ENCODE results near the gene CENPB. TPM values are rescaled to one million over a fixed set of nuclear protein-coding genes. Genes with fewer than 3 reads are reported as not detected.

CENPB gene
- total RNA-seq, 2 experiments from 2014 or later: 54.6 to 59.0 TPM

DNA sequence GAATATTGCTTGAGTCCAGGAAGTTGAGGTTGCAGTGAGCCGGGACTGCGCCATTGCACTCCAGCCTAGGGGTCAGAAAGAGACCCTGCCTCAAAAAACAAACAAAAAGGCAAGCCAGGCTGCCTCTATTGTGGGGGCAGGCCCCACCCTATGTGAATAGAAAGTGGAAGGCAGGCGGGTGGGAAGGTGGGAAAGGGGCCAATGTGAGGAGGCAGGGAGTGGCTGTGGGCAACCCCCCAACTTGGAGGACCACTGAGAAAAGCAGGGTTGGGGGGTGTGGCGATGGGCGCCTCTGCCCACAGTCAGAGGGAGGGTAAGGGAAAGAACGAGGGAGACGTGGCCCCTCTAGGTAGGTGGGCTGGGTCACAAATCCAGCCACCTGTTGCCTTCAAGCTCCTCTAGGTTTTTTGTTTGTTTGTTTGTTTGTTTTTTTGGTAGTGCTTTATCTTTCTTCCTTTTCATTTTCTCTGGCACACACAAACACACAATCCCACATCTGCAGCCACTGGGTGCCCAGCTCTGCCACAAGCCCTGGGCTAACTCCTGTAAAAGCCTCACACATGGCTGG, 28.5 kb upstream of the CENPB start:
- no peaks in the 10 kb centered on the region for H3K36me3 Mint-ChIP-seq
- no peak overlapping the region for H3K27ac Mint-ChIP-seq
- H3K27me3 Mint-ChIP-seq: no peaks in the 10 kb centered on the region
- DNase-seq: no peak
- H3K4me3 Mint-ChIP-seq: no peak overlapping the region
- H3K9me3 Mint-ChIP-seq: no peaks in the 10 kb centered on the region
- H3K4me1 Mint-ChIP-seq: peaks cover 65% of the 10 kb centered on the region

DNA sequence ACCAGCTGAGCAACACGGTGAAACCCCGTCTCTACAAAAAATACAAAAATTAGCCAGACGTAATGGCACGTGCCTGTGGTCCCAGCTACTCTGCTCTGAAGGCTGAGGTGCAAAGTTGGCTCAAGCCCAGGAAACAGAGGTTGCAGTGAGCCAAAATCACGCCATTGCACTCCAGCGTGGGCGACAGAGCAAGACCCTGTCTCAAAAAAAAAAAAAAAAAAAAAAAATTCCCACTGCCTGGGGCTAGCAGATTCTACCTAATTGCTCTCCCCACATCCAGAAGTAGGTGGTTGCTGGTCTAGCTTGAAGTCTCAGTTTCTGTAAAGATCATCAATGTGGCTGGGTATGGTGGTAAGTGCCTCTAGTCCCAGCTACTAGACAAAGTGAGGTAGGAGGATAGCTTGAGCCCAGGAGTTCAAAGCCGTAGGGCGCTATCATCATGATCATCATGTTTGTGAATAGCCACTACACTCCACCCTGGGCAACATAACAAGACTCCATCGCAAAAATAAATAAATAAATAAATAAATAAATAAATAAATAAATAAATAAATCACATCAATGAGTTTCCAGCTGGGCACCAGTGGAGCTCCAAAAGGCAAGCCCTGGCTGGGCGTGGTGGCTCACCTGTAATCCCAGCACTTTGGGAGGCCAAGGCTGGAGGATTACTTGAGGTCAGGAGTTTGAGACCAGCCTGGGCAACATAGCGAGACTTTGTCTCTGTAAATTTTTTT, 27.5 kb upstream of the CENPB start:
- Mint-ChIP-seq H3K27me3 (no peaks in the 10 kb centered on the region), H3K9me3 (no peaks in the 10 kb centered on the region), H3K4me1 (peaks cover 56% of the 10 kb centered on the region), H3K27ac (peak overlapping the region; percentile 51), H3K36me3 (no peaks in the 10 kb centered on the region), H3K4me3 (no peak overlapping the region)
- DNase-seq: peak; percentile 56

DNA sequence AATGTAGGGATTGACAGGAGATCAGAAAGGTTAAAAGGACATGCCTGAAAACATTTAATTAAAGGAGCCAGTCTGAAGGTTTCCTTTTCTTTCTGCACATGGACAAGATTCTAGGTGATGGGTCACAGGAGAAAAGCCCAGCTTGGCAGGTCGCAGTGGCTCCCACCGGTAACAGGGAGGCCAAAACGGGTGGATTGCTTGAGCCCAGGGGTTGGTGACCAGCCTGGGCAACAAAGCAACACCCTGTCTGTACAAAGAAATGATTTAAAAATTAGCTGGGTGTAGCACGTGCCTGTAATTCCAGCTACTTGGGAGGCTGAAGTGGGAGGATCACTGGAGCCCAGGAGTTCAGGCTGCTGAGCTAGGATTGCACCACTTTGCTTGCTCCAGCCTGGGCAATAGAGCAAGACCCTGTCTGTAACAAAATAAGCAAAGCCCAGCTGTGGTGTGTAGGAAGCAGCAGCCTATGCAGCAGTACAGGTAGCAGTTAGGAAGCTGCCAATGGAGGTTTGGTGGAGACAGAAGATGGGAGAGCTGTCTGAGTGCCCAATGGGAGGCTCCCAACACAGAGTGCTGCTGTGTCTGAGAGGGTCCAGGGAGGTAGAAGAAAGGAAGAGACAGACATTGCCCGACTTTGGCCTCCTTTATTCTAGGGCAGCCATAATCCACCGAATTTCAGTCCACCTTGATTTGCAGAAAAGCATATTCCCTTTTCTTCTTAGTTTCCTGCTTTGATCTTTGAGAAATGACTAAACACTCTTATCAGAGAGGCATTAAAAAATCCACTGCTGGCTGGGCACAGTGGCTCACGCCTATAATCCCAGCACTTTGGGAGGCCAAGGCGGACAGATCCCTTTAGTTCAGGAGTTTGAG, 26.7 kb upstream of the CENPB start:
- DNase-seq: no peak
- Mint-ChIP-seq H3K27me3 (no peaks in the 10 kb centered on the region), H3K4me3 (no peak overlapping the region), H3K36me3 (no peaks in the 10 kb centered on the region), H3K4me1 (peaks cover 51% of the 10 kb centered on the region), H3K9me3 (no peaks in the 10 kb centered on the region), H3K27ac (peak overlapping the region; percentile 51)

DNA sequence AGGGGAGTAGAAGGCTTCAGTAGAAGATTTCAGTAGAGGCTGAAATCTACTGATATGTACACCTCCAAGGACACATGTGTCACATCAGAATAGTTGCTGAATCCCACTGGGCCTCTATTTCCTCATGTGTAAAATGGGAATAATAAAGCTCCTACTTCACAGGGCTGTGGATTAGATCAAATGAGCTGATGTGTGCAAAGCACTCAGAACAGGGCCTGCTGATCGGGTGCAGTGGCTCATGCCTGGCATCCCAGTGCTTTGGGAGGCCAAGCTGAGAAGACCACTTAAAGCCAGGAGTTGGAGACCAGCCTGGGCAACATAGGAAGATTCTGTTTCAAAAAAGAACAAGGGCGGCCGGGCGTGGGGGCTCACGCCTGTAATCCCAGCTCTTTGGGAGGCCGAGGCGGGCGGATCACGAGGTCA, 25.7 kb upstream of the CENPB start:
- Mint-ChIP-seq H3K27me3 (no peaks in the 10 kb centered on the region), H3K9me3 (no peaks in the 10 kb centered on the region), H3K4me1 (peaks cover 53% of the 10 kb centered on the region), H3K36me3 (no peaks in the 10 kb centered on the region), H3K4me3 (peak overlapping the region; percentile 76), H3K27ac (peak overlapping the region; percentile 96)
- no peak for DNase-seq

DNA sequence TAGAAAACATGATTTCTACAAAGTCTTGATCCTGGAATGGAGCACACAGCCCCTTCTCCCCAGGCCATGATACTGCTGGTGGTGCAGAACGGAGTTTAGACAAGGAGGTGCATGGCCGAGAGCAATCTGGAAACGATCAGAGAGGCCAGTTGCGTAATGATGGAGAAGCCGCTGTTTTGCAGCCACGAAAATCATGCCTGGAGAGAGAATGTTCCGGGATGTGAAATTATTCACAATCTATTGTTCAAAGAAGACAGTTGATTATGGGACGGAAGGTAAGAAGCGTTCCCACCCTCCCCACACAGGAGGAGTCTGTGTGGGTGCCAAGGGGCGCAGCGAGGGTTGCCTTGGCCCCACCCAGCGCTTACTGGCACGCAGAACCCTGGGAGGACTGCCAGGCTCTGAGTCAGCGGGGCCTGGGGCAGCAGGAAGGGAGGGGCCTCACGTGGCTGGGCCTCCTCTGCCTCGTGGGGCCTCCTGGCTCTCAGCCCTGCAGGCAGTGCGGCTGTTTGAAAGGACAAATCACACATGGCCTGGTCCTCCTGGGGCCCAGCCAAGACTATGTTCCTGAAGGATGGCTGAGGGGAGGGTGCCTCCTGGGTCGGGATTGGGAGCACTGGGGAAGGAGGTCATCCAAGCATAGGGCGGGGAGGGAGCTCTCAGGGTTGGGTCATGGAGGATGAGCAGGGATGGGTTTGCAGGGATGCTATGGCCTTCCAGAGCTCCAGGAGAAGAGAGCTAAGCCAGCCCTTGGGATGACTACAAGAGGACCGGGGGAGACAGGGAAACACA, 25.1 kb upstream of the CENPB start:
- no peaks in the 10 kb centered on the region for H3K27me3 Mint-ChIP-seq
- H3K9me3 Mint-ChIP-seq: no peaks in the 10 kb centered on the region
- peaks cover 57% of the 10 kb centered on the region for H3K4me1 Mint-ChIP-seq
- H3K4me3 Mint-ChIP-seq: peak overlapping the region; percentile 76
- DNase-seq: peak; percentile 91
- H3K27ac Mint-ChIP-seq: peak overlapping the region; percentile 96
- peaks cover under 1% of the 10 kb centered on the region for H3K36me3 Mint-ChIP-seq

DNA sequence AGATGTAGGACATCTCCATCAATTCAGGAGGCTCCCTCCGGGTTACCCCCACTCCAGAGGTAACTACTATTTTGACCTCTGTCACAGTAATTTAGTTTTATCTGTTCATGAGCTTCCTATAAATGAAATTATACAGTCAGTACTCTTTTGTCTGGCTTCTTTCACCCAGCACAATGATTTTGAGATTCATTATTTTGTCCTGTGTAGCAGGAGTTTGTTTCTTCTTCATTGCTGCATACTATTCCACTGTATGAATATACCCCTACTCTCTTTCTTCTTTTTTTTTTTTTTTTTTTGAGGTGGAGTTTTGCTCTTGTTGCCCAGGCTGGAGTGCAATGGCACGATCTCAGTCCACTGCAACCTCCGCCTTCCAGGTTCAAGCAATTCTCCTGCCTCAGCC, 22.0 kb upstream of the CENPB start:
- Mint-ChIP-seq H3K27me3 (no peaks in the 10 kb centered on the region), H3K4me3 (no peak overlapping the region), H3K4me1 (peaks cover 50% of the 10 kb centered on the region), H3K36me3 (peaks cover 24% of the 10 kb centered on the region), H3K27ac (no peak overlapping the region), H3K9me3 (no peaks in the 10 kb centered on the region)
- no peak for DNase-seq

DNA sequence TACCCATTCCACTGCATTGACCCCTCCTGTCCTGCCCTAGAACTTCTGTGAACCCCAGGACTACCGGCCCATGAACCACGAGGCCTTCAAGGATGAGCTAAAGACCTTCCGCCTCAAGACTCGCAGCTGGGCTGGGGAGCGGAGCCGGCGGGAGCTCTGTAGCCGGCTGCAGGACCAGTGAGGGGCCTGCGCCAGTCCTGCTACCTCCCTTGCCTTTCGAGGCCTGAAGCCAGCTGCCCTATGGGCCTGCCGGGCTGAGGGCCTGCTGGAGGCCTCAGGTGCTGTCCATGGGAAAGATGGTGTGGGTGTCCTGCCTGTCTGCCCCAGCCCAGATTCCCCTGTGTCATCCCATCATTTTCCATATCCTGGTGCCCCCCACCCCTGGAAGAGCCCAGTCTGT, 18.2 kb upstream of the CENPB start:
- H3K27me3 Mint-ChIP-seq: no peaks in the 10 kb centered on the region
- no peaks in the 10 kb centered on the region for H3K9me3 Mint-ChIP-seq
- DNase-seq: no peak
- H3K27ac Mint-ChIP-seq: peak overlapping the region; percentile 56
- peaks cover 39% of the 10 kb centered on the region for H3K4me1 Mint-ChIP-seq
- peaks cover 42% of the 10 kb centered on the region for H3K36me3 Mint-ChIP-seq
- no peak overlapping the region for H3K4me3 Mint-ChIP-seq

DNA sequence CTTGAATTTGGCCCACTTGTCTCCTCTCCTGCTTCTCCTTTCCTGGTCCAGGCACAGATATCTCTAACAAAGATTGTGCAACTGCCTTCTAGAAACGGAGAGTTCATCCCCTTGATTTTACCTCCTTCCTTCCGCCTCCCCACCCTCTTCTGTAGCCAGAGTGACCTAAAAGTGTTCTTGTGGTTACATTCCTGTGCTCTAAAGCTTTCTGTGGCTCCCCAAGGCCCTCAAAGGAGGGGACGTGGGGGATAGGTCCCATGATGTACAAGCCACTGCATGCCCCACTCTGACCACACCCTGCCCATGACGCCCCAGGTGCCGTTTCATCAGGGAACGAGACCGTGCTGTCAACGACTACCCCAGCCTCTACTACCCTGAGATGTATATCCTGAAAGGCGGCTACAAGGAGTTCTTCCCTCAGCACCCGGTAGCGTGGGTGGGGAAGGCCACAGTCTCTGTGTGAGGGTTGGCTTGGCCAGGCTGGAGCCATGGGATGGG, 17.8 kb upstream of the CENPB start:
- Mint-ChIP-seq H3K9me3 (no peaks in the 10 kb centered on the region), H3K4me3 (no peak overlapping the region), H3K4me1 (peaks cover 44% of the 10 kb centered on the region), H3K27me3 (no peaks in the 10 kb centered on the region), H3K27ac (no peak overlapping the region), H3K36me3 (peaks cover 45% of the 10 kb centered on the region)
- no peak for DNase-seq

DNA sequence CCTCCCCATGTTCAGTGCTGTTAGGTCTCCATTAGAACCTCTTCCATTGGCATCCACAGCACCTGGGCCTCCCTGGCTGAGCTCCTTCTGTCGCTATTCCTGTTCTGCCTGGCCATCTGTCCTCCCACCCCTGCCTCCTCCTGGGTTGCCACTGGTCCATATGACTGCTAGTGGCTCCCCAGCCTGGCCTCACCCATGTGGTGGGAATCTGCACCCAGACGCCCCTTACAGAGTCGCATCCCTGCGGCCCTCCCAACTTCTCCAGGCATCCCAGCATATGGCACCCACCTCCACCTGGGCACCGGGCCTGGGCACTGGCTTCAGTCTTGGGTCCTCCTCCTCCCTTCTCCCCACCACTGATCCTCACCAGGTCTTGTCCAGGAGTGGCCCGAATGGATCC, 17.3 kb upstream of the CENPB start:
- H3K36me3 Mint-ChIP-seq: peaks cover 47% of the 10 kb centered on the region
- no peak overlapping the region for H3K4me3 Mint-ChIP-seq
- H3K4me1 Mint-ChIP-seq: peaks cover 48% of the 10 kb centered on the region
- H3K27me3 Mint-ChIP-seq: no peaks in the 10 kb centered on the region
- H3K9me3 Mint-ChIP-seq: no peaks in the 10 kb centered on the region
- H3K27ac Mint-ChIP-seq: peak overlapping the region; percentile 9
- no peak for DNase-seq

DNA sequence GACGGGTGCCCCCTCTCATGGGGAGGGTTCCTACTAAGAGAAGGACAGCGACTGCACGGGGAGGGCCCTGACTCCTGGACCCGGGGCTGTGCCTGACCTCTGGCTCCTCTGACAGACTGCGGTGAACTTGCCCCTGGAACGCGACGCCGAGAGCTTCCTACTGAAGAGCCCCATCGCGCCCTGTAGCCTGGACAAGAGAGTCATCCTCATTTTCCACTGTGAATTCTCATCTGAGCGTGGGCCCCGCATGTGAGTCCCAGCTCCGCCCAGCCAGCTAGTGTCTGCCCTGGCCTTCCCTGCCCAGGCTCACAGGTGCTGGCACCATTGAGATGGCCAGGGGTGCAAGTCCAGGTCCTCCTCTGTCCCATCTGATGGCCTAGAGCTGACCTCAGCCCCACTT, 16.7 kb upstream of the CENPB start:
- Mint-ChIP-seq H3K4me3 (no peak overlapping the region), H3K27ac (no peak overlapping the region), H3K27me3 (no peaks in the 10 kb centered on the region), H3K4me1 (peaks cover 53% of the 10 kb centered on the region), H3K9me3 (no peaks in the 10 kb centered on the region), H3K36me3 (peaks cover 51% of the 10 kb centered on the region)
- no peak for DNase-seq

DNA sequence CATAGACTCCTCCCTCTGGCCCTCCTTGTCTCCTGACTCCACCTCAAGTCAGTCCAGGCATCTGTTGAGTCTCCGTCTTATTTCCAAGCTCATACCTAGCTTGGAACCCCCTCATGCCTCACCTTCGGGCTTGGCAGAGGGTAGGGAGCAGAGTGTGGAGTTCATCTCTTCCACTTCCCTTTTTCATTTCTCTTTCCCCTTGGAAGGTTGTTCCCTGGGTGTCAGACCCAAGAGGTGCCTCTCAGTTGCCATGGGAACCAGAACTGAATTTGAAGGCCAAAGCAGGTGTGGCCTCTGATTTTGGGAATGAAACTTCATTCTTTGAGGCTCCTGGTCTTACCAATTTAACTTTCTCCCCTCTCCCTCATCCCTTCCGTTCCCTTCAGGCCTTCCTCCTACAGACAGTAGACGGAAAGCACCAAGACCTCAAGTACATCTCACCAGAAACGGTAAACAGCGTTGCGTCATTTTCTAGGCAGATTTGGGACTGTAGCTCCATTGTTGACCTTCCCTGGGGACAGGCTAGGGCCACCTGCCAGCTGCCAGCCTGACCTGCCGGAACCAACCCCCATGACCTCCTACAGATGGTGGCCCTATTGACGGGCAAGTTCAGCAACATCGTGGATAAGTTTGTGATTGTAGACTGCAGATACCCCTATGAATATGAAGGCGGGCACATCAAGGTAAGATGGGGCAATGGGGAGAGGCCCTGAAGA, 16.1 kb upstream of the CENPB start:
- Mint-ChIP-seq H3K9me3 (no peaks in the 10 kb centered on the region), H3K27ac (peak overlapping the region; percentile 55), H3K4me1 (peaks cover 59% of the 10 kb centered on the region), H3K27me3 (no peaks in the 10 kb centered on the region), H3K4me3 (no peak overlapping the region), H3K36me3 (peaks cover 56% of the 10 kb centered on the region)
- DNase-seq: no peak

DNA sequence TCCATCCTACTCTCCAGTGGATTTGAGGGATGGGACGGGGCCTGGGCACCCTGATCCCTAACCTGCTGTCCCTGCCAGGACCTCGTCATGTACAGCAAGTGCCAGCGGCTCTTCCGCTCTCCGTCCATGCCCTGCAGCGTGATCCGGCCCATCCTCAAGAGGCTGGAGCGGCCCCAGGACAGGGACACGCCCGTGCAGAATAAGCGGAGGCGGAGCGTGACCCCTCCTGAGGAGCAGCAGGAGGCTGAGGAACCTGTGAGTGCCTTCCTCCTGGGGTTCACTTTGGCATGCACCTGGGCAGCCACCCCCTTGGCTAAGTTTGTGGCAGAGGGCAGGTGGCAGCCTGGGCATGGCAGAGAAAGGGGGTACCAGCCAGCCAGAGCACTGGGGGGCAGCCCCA, 15.3 kb upstream of the CENPB start:
- Mint-ChIP-seq H3K4me1 (peaks cover 57% of the 10 kb centered on the region), H3K9me3 (no peaks in the 10 kb centered on the region), H3K27ac (peak overlapping the region; percentile 35), H3K27me3 (no peaks in the 10 kb centered on the region), H3K4me3 (no peak overlapping the region), H3K36me3 (peaks cover 60% of the 10 kb centered on the region)
- DNase-seq: no peak

DNA sequence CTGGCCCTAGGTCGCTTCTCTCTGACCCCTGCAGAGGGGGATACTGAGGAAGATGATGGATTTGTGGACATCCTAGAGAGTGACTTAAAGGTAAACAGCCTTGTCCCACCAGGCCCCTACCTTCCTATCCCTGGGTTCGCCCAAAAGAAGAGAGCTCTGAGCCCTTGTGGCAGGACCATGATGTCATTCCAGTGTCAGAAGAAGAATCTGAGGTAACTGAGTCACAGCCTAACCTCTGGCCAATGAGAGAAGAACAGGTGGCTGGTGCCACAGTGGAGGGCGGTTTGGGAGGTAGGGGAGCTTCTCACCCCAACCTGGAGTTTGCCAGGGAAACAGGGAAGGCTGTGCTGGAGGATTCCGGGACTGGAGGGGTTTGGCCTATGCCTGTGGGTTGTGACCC, 14.8 kb upstream of the CENPB start:
- no peaks in the 10 kb centered on the region for H3K9me3 Mint-ChIP-seq

DNA sequence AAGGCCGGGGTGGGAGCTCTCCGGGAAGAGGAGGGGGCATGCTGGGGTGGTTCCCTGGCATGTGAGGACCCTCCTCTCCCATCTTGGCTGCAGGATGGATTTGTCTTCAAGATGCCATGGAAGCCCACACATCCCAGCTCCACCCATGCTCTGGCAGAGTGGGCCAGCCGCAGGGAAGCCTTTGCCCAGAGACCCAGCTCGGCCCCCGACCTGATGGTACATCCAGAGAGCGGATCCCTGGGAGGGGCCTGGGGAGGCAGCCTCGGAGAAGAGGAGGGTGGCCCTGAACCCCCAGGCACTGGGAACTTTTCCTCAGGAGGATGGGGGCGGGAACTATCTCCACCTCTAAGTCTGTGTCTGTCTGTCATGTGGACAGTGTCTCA, 14.3 kb upstream of the CENPB start:
- Mint-ChIP-seq H3K27me3 (no peaks in the 10 kb centered on the region), H3K4me3 (no peak overlapping the region), H3K36me3 (peaks cover 58% of the 10 kb centered on the region), H3K27ac (peak overlapping the region; percentile 15), H3K9me3 (no peaks in the 10 kb centered on the region), H3K4me1 (peaks cover 54% of the 10 kb centered on the region)
- DNase-seq: no peak

More for the DNA sequence above, 14.8 kb upstream of the CENPB start:
- peaks cover 61% of the 10 kb centered on the region for H3K36me3 Mint-ChIP-seq
- H3K27ac Mint-ChIP-seq: peak overlapping the region; percentile 15
- DNase-seq: no peak
- no peak overlapping the region for H3K4me3 Mint-ChIP-seq
- H3K4me1 Mint-ChIP-seq: peaks cover 56% of the 10 kb centered on the region
- H3K27me3 Mint-ChIP-seq: no peaks in the 10 kb centered on the region
